CD4-positive, alpha-beta T cell treated with Interleukin-6 for 4 hours (primary cell): Measurements from ENCODE around the gene HFE.
"Not testable (repeated sequence)": the region's sequence is repeated elsewhere in the genome, so short reads cannot be mapped to it uniquely, and the experiment has no call there.

Source experiments
- DNase-seq: peaks from one replicate; pipeline ENCODE4 v3.0.0-alpha.2; 2020; ENCODE audit warnings: mixed read lengths

Gene HFE, protein sequence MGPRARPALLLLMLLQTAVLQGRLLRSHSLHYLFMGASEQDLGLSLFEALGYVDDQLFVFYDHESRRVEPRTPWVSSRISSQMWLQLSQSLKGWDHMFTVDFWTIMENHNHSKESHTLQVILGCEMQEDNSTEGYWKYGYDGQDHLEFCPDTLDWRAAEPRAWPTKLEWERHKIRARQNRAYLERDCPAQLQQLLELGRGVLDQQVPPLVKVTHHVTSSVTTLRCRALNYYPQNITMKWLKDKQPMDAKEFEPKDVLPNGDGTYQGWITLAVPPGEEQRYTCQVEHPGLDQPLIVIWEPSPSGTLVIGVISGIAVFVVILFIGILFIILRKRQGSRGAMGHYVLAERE

DNA sequence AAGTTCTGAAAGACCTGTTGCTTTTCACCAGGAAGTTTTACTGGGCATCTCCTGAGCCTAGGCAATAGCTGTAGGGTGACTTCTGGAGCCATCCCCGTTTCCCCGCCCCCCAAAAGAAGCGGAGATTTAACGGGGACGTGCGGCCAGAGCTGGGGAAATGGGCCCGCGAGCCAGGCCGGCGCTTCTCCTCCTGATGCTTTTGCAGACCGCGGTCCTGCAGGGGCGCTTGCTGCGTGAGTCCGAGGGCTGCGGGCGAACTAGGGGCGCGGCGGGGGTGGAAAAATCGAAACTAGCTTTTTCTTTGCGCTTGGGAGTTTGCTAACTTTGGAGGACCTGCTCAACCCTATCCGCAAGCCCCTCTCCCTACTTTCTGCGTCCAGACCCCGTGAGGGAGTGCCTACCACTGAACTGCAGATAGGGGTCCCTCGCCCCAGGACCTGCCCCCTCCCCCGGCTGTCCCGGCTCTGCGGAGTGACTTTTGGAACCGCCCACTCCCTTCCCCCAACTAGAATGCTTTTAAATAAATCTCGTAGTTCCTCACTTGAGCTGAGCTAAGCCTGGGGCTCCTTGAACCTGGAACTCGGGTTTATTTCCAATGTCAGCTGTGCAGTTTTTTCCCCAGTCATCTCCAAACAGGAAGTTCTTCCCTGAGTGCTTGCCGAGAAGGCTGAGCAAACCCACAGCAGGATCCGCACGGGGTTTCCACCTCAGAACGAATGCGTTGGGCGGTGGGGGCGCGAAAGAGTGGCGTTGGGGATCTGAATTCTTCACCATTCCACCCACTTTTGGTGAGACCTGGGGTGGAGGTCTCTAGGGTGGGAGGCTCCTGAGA is at the start of gene HFE:
Gene HFE (plus strand): TSS at position 146 of the 832 bp plus-strand sequence. CDS start 12 bp downstream, at position 158.
- DNase-seq: peak; percentile 45

DNA sequence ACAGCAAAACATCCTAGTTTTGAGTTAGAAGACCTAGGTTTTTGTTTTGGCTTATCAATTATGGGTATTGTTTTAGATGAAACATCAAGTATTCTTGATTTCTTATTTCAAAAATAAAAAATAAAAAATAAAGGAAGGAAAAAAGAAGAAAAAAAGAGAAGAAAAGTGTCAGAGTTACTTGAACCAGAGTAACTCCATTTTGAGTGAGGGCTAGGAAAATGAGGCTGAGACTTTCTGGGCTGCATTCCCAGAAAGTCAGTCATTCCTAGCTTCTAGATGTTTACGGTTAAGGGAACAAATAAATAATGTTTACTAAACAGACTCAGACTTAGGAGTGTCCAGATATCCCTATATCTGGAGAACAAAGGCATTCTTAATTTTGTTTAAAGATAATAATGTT is 45.3 kb upstream of the HFE start:
- DNase-seq: no peak

DNA sequence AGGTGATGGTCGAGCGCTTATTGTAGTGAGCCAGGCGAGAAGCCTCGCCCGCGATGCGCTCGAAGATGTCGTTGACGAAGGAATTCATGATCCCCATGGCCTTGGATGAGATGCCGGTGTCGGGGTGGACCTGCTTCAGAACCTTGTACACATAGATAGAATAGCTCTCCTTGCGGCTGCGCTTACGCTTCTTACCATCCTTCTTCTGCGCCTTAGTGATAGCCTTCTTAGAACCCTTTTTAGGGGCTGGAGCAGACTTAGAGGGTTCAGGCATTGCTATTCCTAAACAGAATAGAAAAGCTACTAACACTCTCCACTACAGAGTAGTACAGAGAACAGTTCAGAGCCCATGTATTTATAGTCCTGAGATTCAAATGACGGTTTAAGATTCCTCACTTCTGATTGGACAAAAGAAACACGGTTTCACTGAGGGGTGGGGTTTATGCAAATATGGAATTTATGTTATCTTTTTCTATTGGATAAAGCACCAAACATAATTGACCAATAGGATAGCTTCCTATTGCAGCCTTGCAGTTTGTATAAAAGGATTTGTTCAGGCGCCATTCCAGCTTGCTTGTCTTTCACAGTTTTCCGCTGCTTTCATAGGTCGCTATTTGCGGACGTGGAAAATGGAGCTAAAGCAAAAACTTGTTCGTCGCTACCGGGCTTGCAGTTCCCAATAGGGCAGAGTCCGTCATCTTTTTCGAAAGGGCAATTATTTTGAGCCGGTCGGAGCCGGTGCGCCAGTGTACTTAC is 43.7 kb upstream of the HFE start:
- peak; percentile 69 for DNase-seq

DNA sequence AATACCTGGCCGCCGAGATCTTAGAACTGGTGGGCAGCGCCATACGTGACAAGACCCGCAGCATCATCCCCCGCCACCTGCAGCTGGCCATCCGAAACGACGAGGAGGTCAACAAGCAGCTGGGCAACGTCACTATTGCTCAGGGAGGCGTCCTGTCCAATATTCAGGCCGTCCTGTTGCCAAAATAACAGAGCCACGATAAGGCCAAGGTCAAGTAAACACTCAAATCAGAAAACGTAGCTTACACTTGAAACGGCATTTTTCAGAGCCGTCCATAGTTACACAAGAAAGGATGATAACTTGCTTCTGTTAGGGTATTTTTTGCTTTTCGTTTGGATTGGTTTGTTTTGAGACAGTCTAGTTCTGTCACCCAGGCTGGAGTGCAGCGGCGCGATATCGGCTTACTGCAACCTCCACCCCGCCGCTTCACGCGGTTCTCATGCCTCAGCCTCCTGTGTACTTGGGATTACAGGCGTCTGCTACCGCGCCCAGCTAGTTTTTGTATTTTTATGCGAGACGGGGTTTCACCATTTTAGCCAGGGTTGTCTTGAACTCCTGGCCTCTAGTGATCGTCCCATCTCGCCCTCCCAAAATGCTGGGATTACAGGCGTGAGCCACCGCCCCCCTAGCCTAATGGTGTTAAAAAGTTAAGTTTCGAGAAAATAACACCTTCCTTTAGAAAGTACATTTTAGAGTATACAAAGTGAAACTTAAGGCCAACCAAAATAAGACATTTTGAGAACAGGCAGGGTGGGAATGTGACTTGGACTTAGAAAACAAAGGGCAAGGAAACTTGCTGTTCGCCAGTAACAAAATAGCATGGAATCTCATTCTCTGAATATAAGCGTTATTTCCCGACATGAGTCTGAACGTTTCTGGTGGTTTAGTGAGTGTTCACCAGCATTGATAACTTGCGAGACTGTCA is 42.8 kb upstream of the HFE start:
- peak; percentile 60 for DNase-seq

DNA sequence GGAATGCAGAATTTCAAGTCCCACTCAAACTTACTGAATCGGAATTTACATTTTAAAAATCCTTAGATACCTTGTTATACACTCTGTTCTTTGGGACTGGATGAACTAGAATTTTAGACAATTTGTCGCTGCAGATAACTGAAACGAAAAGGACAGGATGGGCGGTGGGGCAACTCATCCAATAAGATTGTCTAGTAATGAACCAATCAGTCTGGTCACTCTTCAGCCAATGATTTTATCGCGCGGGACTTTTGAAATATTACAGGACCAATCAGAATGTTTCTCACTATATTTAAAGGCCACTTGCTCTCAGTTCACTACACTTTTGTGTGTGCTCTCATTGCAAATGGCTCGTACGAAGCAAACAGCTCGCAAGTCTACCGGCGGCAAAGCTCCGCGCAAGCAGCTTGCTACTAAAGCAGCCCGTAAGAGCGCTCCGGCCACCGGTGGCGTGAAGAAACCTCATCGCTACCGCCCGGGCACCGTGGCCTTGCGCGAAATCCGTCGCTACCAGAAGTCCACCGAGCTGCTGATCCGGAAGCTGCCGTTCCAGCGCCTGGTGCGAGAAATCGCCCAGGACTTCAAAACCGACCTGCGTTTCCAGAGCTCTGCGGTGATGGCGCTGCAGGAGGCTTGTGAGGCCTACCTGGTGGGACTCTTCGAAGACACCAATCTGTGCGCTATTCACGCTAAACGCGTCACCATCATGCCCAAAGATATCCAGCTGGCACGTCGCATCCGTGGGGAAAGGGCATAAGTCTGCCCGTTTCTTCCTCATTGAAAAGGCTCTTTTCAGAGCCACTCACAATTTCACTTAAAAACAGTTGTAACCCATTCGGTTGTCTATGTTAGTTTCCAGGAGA is 41.9 kb upstream of the HFE start:
- DNase-seq: peak; percentile 83

DNA sequence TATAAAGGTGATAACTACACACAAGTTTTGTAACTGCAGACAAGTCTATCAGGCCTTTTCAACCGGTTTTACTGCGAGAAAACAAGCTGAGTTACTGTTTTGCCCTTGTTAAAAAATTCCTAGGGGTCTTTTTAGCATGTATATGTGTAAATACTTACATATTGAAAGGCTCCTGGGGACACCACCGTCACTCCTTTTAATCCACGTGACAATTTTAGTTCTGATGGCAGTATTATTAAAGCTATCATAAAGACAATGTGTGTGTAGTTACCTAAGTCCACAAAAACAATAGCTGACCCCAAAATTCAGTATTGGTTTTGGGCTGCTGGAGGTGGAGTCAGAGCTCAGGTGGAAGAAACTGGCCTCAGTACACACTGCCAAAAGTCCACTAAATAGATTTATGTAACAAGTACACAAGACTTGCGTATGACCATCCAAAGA is 41.3 kb upstream of the HFE start:
- no peak for DNase-seq

DNA sequence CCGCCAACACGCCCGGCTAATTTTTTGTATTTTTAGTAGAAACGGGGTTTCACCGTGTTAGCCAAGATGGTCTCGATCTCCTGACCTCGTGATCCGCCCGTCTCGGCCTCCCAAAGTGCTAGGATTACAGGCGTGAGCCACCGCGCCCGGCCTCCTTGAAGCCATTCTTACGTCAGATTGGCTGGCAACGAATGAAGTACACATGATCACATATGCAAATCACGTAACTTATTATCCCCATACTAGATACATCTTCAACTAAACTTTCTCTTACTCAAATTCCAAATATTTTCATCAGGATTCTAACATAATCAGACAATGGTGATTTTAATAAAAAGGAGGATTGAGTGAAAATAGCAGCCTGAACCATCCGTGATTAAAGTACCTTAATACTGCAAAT is 39.9 kb upstream of the HFE start:
- not testable (repeated sequence) for DNase-seq

DNA sequence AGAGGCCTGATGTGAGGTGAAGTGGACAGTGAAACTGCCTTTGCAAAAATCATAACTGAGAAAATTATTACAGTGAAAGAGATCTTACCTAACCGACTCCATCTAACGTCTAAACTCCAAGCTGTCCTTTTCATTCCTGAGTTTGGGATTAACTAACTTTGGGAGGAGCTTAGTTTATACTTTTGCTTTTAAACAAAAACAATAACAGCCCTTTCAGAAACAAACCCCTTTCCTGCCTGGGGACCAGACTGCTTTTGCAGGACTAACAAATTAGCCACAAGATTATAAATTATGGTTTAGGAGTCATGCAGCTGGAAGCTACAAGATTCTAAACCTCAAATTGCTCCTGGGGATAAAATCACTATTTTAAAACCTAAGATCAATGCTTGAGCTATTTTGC is 38.6 kb upstream of the HFE start:
- DNase-seq: no peak

DNA sequence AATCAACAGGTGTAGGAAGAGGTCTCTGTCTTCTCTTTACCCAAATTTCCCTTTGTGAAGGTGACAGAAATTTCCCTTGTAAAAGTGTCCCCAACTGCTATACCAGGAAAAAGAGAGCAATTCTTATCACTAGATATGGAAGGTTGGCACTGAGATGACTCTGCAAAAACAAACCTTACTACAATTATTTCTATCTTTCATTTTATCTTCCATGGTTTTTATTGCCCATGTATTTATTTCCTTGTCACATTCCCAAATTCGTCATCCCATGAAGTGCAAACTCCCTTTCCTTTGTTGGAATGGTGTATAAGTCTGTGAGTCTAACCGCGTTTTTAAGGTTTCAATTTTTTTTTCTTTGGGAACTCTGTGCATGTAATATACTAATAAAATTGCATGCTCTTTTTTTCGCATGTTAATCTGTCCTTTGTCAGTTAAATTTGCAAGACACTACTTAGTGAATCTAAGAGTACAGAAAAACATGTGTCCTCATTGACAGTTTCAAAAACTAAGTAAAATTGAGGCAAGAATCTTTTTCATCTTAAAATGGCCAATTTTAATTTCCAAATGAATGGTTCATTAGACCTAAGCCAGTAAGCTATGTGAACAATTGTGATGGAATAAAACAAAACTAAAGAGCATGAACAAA is 35.4 kb upstream of the HFE start:
- DNase-seq: no peak

DNA sequence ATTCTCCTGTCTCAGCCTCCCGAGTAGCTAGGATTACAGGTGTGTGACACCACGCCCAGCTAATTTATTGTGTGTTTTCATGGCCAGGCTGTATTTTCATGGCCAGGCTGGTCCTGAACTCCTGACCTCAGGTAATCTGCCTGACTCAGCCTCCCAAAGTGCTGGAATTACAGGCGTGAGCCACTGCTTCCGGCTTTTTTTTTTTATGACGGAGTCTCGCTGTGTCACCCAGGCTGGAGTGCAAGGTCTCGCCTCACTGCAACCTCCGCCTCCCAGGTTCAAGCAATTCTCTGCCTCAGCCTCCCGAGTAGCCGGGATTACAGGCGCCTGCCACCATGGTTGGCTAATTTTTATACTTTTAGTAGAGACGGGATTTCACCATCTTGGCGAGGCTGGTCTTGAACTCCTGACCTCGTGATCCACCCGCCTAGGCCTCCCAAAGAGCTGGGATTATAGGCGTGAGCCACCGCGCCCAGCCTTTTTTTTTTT is 34.4 kb upstream of the HFE start:
- not testable (repeated sequence) for DNase-seq

DNA sequence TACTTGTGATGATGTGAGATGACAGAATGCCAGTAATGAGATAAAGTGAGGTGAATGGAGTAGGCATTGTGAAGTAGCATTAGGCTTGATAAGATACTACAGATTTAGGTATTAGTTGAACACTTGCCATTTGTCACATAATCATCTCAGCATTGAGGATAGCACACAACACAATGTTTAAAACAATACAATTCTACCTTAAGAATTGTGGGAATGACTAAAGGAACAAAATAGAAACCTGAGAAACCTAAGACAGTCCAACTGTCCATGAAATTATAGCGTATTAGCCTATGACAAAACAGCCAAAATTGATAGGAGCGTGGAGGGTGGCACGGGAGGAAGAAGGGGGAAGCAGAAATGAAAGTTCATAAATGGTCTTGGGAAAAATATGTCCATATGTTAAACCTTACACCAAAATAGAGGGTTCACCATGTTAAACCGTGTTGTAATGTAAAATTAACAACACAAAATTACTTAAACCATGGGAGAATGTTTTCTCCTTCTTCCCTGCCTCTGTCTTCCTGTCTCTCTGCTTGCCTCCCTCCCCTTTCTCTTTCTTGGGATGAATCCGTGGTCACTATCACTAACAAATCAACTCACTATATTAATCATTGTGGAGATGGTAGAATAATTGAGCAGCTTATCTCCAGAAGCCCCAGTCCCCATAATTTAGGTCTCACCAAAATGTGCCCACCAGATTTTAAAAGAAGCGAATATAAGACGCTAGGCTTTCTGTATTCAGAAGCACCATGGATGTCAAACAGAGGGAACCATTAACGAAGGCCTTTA is 33.0 kb upstream of the HFE start:
- DNase-seq: no peak

DNA sequence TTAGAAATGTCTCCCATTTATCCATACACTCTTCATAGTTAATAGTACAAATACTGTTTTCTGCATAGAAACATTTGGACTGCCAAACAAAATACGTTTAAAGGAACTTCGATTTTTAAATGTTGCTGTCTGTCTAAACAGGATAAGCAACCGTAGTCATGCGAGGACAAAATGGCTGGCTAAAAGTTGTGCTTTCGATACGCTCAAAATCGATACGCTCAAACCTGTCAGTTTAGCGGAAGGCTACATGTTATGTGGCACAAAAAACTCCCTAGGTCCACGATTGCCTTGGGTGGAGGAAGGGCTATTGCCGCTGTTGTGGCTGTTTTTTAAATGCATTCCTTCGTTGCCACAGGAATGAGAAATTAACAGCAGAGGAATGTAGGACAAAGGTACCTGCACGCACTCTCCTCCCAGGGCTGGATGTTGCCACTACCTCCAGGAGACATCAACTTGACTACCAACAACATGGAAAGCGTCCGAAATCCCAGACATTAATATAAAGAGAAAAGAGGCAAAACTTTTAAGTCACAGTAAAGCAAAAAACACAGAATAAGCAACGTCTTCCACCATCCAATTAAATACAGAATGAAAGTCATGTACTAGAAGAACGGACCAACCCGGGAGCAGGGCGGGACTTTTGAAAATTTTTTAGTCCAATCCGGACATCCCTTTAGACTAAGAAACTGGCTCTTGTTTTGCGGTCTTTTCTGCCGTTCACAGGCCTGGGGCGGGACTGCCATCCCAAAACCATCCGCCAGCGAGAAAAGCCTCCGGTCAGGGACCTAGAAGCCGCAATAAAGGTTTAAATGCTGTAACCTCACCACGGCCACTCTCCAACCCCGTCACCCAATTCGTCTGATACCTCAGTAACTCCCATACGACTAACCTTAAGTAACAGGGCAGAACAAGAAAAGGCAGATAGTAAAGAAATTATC is 32.2 kb upstream of the HFE start:
- peak; percentile 86 for DNase-seq

DNA sequence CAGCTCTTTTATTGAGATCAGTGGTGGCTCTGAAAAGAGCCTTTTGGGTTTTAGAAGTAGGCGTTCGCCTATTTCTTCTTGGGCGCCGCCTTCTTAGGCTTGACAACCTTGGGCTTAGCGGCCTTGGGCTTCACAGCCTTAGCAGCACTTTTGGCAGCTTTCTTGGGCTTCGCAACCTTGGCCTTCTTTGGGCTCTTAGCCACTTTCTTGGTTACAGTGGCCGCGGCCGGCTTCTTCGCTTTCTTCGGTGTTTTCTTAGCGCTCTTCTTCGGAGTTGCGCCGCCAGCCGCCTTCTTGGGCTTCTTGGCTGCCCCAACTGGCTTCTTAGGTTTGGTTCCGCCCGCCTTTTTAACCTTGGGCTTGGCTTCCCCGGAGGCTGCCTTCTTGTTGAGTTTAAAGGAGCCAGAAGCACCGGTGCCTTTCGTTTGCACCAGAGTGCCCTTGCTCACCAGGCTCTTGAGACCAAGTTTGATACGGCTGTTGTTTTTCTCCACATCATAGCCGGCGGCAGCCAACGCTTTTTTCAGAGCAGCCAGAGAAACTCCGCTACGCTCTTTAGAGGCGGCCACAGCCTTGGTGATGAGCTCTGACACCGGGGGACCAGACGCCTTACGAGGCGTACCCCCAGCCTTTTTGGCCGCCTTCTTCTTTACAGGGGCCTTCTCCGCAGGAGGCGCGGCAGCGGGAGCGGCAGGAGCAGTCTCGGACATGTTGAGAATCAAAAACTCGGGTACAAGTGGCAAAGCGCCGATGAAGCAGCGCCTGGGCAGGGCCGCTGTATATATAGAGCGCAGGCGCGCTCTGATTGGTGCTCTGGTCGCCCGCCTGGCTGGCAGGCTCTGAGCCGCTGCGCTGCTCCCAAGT is 31.3 kb upstream of the HFE start:
- peak; percentile 85 for DNase-seq

DNA sequence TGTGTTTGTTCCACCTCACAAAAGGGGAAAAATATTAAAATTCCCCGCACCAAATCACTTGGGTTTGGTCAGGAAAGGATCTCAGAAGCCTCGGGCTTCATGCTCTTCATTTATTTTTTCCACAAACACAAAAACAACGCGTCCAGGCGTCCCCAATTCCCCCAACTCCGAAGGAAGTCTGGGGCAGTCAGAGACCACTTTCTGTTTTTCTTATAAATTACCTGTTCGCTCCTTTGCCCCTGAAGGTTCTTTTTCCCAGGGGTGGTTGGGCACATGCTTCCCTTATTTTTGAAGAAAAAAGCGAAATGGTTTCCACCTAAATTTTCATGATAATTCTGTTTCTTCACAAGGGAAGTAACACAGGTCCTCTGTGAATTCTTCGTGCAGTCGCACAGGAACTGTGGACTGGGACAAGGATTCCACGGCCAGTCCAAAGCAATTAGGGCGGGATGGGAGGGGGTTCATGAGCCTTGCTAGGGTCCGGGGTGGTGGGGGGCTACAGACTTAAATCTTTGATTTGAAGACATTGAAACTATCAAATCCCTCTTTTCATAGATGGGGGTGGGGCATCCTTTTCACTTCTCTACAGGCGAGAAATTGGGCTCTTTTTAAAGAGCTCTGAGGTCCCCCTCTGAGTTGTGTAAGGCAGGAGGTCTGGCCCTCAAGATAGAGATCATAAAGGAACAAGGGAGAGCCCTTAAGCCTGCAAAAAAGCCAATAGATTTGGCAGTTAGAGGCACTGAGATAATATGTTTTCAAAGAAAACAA is 30.5 kb upstream of the HFE start:
- peak; percentile 5 for DNase-seq

DNA sequence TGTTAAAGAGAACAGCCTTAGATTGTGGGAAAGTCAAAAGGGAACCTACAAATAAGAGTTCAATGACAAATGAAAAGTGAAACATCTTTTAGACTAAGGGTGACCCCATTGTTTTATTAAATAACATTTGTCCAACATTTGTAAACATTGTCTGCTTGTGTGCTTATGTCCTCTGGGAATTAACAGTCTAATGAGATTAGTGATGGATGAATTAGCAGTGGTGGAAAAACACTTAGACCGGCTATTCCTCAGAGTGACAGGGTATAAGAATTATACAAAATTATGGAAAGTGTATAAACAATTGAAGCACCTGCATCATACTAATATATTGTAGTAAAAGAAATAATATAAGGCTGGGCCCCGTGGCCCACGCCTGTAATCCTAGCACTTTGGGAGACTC is 29.3 kb upstream of the HFE start:
- no peak for DNase-seq

DNA sequence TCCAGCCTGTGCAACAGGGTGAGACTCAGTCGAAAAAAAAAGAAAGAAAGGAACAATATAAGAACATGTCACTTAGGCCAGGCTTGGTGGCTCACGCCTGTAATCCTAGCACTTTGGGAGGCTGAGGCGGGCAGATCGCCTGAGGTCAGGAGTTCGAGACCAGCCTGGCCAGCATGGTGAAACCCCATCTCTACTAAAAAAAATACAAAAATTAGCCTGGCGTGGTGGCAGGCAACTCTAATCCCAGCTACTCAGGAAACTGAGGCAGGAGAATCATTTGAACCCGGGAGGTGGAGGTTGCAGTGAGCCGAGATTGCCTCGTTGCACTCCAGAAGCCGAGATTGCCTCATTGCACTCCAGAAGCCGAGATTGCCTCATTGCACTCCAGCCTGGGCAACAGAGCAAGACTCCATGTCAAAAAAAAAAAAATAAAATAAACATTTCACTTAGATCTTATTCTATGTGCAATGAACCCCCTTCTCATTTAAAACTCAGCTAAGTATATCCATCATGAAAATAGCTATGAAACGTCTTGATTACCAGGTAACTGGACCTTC is 28.7 kb upstream of the HFE start:
- DNase-seq: not testable (repeated sequence)
